Measurements from ENCODE around the gene TIMM9. TPM values are rescaled to one million over a fixed set of nuclear protein-coding genes. Genes with fewer than 3 reads are reported as not detected.

Gene TIMM9
- total RNA-seq (32.8 TPM), polyA plus RNA-seq (ENCODE audit: insufficient read depth, low read depth, low replicate concordance) (80.1 TPM)
- long read RNA-seq, donor 1, partial matches to known transcripts = 21 of 24 reads
- long read RNA-seq, donor 1, other reads (novel, unspliced or antisense) = 0 of 24 reads
- long read RNA-seq, donor 2, transcript TIMM9-205 (4 exons, 430 nt) = major isoform, 7 of 41 reads
- long read RNA-seq, donor 2, partial matches to known transcripts = 34 of 41 reads
- long read RNA-seq, donor 2, other reads (novel, unspliced or antisense) = 0 of 41 reads
- long read RNA-seq, donor 3, partial matches to known transcripts = 24 of 26 reads
- long read RNA-seq, donor 3, other reads (novel, unspliced or antisense) = 0 of 26 reads
- long read RNA-seq, donor 4, partial matches to known transcripts = 9 of 11 reads
- long read RNA-seq, donor 4, other reads (novel, unspliced or antisense) = 0 of 11 reads
- long read RNA-seq, donor 5 = 0 reads
- long read RNA-seq, donor 6, partial matches to known transcripts = 62 of 69 reads
- long read RNA-seq, donor 6, other reads (novel, unspliced or antisense) = 0 of 69 reads
- long read RNA-seq, donor 7, partial matches to known transcripts = 7 of 8 reads
- long read RNA-seq, donor 7, other reads (novel, unspliced or antisense) = 0 of 8 reads
- long read RNA-seq, donor 8, transcript TIMM9-205 (4 exons, 430 nt) = major isoform, 5 of 26 reads
- long read RNA-seq, donor 8, partial matches to known transcripts = 20 of 26 reads
- long read RNA-seq, donor 8, other reads (novel, unspliced or antisense) = 0 of 26 reads
- long read RNA-seq, donor 9, partial matches to known transcripts = 7 of 8 reads
- long read RNA-seq, donor 9, other reads (novel, unspliced or antisense) = 0 of 8 reads
- long read RNA-seq, donor 10, partial matches to known transcripts = 20 of 24 reads
- long read RNA-seq, donor 10, other reads (novel, unspliced or antisense) = 0 of 24 reads

GRCh38 chr14:58427281-58428117 lies at the start of gene TIMM9, which contains the start of gene KIAA0586:
Gene TIMM9 (minus strand): TSS chr14:58427531. CDS start chr14:58411945, 15,586 bp downstream.
Gene KIAA0586 (plus strand): TSS chr14:58427719. CDS start chr14:58428265, 546 bp downstream.
- H3K27ac ChIP-seq (ENCODE audit: low read depth in 2 of 2, low read length in 2 of 2) = peak within 1 kb of the TSS; percentile 96 to 97
- peaks cover 0 to 2% (median 0%) of the 10 kb centered on the region in 3 donors for H3K36me3 ChIP-seq (ENCODE audit: control insufficient read depth in 2 of 3, insufficient read depth in 3 of 3, low read length in 3 of 3)
- H3K27me3 ChIP-seq (ENCODE audit: control insufficient read depth, insufficient read depth, low read length) = no peaks in the 10 kb centered on the region
- FAIRE-seq (no peak), DNase-seq (peak; percentile 97 to 99 (median 99))
- intact Hi-C loops (cut with DNase I) = no loop called here
- TF ChIP-seq CTCF (IDR thresholded peaks at IDR 0.05; ENCODE audit: borderline replicate concordance, extremely low read depth, insufficient read depth) = no peak
- peak within 1 kb of the TSS; percentile 98 to 99 (median 99) for H3K4me3 ChIP-seq (ENCODE audit: low read length in 3 of 3)
- peak within 1 kb of the TSS; percentile 74 to 94 (median 87) for H3K9ac ChIP-seq (ENCODE audit: low read length in 3 of 3)
- H3K9me3 ChIP-seq (ENCODE audit: control insufficient read depth in 2 of 3, insufficient read depth in 1 of 3, low read length in 3 of 3) = no peaks in the 10 kb centered on the region
- H3K4me1 ChIP-seq (ENCODE audit: control insufficient read depth in 2 of 3, insufficient read depth in 2 of 3, low read depth in 1 of 3, low read length in 3 of 3) = peaks cover 0 to 3% (median 3%) of the 10 kb centered on the region in 3 donors

- H3K27ac ChIP-seq (ENCODE audit: low read depth in 2 of 2, low read length in 2 of 2) = no peak overlapping the region
- H3K4me1 ChIP-seq (ENCODE audit: control insufficient read depth in 2 of 3, insufficient read depth in 2 of 3, low read depth in 1 of 3, low read length in 3 of 3) = no peaks in the 10 kb centered on the region
- no peak for TF ChIP-seq CTCF (IDR thresholded peaks at IDR 0.05; ENCODE audit: borderline replicate concordance, extremely low read depth, insufficient read depth)
- no peak overlapping the region for H3K9ac ChIP-seq (ENCODE audit: low read length in 3 of 3)
- DNase-seq (no peak), FAIRE-seq (no peak)
- H3K27me3 ChIP-seq (ENCODE audit: control insufficient read depth, insufficient read depth, low read length) = no peaks in the 10 kb centered on the region
- intact Hi-C loops (cut with DNase I) = no loop called here
- H3K9me3 ChIP-seq (ENCODE audit: control insufficient read depth in 2 of 3, insufficient read depth in 1 of 3, low read length in 3 of 3) = no peaks in the 10 kb centered on the region
- no peak overlapping the region for H3K4me3 ChIP-seq (ENCODE audit: low read length in 3 of 3)
- H3K36me3 ChIP-seq (ENCODE audit: control insufficient read depth in 2 of 3, insufficient read depth in 3 of 3, low read length in 3 of 3) = peaks cover 0 to 5% (median 0%) of the 10 kb centered on the region in 3 donors
Observed at GRCh38 chr14:58476320-58476719, 49.0 kb upstream of the TIMM9 start.

- intact Hi-C loops (cut with DNase I) = no loop called here
- Histone ChIP-seq H3K9ac (ENCODE audit: low read length in 3 of 3) (no peak overlapping the region), H3K27ac (ENCODE audit: low read depth in 2 of 2, low read length in 2 of 2) (no peak overlapping the region), H3K36me3 (ENCODE audit: control insufficient read depth in 2 of 3, insufficient read depth in 3 of 3, low read length in 3 of 3) (peaks cover 0 to 10% (median 9%) of the 10 kb centered on the region in 3 donors), H3K9me3 (ENCODE audit: control insufficient read depth in 2 of 3, insufficient read depth in 1 of 3, low read length in 3 of 3) (no peaks in the 10 kb centered on the region), H3K27me3 (ENCODE audit: control insufficient read depth, insufficient read depth, low read length) (no peaks in the 10 kb centered on the region), H3K4me1 (ENCODE audit: control insufficient read depth in 2 of 3, insufficient read depth in 2 of 3, low read depth in 1 of 3, low read length in 3 of 3) (no peaks in the 10 kb centered on the region), H3K4me3 (ENCODE audit: low read length in 3 of 3) (no peak overlapping the region)
- DNase-seq (no peak), FAIRE-seq (no peak)
- TF ChIP-seq CTCF (IDR thresholded peaks at IDR 0.05; ENCODE audit: borderline replicate concordance, extremely low read depth, insufficient read depth) = no peak
Observed at GRCh38 chr14:58469309-58469708, 42.0 kb upstream of the TIMM9 start.

Measured in kidney (tissue), 22 donors.